HG03558 (cell line): ENCODE data around the gene TRIM71.

Experiments
- ATAC-seq: cut with Tn5 transposase; IDR thresholded peaks from one replicate; pipeline ENCODE4 v1.9.1; 2021; ENCODE audit warnings: moderate number of reproducible peaks; ENCODE audit not compliant: unreplicated experiment; ENCODE audit errors: extremely low read depth

TRIM71 gene

DNA sequence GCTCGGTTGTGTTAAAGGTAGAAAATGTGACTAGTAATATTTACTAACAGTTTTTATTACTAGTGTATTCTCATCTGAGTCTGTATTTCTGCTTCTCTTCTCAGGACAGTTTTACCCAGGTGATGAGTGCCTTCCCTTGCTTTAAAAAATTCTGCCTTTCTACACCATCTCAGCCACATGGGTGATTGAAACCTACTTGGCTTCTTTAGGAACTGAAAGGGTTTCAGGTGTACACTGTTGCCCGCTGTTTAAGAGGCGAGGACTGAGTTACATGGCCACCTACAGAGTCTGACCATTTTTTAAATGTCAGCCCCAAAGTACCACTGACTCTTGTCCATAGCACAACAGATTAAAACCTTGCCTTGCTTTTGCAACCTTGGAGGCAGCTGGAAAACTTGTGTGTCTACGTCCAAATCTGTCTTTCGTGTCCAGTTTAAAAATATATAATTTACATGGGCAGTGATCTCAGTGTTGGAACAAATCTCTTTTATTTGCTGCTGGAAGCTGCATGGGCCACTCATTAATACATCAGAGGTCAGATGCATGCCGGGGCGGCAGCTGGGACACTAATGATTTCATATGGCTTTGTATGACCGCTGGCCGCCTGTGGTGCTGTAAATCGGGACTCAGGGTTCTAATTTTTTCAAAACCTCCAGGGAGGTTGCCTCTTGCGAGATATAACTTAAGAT, 44.6 kb downstream of the TRIM71 start:
- no peak for ATAC-seq

DNA sequence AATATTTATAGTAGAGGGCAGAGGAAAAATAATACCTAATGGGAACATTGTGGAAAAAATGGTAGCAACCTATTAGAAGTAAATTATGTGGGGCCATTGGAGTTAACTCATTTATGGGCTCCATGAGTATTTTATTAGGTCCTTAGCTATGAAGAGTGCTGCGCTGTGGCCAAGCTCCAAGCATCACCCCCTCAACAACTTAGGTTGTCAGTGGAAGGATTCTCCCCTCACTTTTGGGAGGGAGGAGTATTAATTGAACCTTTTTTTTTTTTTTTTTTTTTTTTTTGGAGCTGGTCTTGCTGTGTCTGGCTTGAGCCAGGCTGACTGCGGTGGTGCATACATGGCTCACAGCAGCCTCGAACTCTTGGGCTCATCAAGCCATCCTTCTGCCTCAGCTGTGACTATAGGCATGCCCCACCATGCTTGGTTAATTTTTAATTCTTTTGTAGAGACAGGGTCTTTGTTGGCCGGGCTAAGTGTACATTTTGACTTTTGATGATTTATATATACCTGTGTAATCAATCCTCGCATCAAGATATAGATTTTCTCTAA, 45.2 kb downstream of the TRIM71 start:
- no peak for ATAC-seq

DNA sequence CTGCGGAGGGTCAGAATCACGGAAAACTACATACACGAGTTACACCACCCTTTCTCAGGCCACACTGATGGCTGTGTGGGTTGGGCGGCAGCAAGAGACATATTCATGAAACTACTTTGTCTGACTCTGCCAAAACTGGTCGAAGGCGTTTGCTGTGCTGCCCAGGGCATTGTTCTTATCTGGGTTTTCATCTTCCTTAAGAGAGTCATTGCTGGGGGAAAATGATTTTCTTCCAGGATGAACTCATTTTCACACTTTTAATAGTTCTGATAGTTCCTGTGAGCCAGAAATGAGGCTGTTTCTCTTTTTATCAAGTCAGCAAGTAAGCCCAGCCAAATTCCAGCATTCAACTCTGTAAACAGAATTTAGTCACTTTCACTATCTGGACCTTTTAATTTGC, 47.6 kb downstream of the TRIM71 start:
- ATAC-seq, result no peak

DNA sequence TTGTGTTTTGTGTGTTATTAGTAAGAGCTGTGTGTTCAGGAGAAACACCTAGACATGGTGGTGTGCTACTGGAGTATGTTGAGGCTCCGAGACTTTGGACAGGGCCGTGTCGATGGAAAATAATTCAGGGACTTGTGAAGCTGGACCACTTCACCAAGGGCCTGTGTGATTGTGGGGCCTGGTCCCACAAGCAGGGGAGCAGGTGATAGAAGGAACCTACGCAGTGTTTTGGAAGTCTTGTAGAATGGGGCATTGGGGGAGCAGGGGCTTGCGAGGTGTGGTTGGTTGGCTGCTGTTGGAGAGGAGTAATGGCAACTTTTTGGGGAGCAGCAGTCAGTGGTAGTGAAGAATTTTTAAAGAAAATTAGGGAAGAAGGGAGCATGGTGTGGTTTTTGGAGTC, 48.7 kb downstream of the TRIM71 start:
- no peak for ATAC-seq

DNA sequence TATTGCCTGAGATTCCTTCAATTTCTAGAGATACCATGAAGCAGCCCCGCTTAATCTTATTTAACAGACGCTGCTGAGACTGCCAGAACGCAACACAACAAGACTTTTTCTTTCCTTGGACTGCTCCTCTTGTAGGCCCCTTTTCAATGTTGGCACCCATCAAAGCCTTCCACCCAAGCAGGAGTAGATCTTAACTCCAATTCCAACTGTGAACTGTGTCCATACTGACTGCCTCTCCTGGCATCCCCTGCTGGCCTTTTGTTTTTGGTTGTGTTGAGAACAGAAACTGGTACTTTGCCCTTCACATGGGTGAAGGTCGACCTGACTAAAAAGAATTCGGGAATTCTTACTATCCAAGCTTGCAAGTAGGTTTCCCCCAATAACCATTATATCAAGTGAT, 50.2 kb downstream of the TRIM71 start:
- ATAC-seq, result no peak

- no peak for ATAC-seq
Measured at GRCh38 chr3:32868719-32869512, 51.1 kb downstream of the TRIM71 start.

DNA sequence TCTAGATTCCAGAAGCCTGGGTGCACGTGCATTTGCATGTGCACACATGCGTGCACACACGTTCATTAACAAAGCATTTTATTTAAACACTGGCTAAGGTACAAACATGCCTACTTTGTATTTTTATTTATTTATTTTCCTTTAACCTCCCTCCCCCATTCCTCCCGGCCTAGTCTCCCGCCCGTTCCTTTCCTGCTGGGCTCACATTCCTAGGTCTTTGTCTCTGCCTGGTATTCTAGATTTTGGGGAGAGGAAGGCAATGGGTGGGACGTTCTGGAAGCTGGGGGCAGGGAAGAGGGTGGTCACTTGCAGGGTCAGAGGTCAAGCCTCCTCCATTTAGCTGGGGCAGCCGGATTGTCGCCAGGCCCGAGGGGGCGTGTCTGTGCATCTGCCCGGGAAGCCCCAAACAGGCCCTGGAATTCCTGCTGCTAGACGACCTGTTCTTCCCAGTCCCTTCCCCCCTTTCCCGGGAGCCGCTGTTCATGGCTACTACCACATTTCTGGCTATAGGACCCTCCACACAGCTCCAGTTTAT, 51.8 kb downstream of the TRIM71 start:
- ATAC-seq, result no peak

GRCh38 chr3:32870373-32871095, 52.7 kb downstream of the TRIM71 start:
- no peak for ATAC-seq

GRCh38 chr3:32871273-32871672, 53.5 kb downstream of the TRIM71 start:
- no peak for ATAC-seq

GRCh38 chr3:32872487-32873382, 54.9 kb downstream of the TRIM71 start:
- ATAC-seq, result no peak

GRCh38 chr3:32873531-32874130, 55.8 kb downstream of the TRIM71 start:
- no peak for ATAC-seq

DNA sequence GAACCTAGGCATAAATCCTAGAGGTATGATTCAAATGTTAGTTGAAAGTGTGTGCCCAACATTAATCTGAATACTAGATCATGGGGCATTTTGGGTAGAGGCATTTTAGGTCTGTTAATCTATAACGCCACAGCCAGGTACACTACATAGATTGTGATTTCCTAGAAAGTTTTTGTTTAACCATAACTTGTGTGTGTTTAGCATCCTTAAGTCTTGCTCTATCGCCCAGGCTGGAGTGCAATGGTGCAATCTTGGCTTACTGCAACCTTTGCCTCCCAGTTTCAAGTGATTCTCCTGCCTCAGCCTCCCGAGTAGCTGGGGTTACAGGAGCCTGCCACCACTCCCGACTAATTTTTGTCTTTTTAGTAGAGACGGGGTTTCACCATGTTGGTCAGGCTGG, 59.1 kb downstream of the TRIM71 start:
- ATAC-seq, result no peak

DNA sequence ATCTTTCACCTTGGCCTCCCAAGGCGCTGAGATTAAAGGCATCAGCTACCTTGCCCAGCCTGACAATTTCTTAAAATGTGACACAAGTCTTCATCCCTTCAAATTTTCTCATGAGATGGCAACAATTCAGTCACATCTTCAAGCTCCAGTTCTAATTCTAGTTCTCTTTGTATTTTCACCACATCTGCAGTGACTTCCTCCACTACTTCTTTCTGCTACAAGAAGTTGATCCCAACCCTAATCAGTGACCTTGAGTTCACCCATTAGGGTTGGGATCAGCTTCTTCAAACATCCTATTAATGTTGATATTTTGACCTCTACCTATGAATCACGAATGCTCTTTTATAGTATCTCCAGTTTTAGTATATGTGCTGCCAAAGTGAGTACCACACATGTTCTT, 59.8 kb downstream of the TRIM71 start:
- no peak for ATAC-seq

- ATAC-seq, result no peak
Measured at GRCh38 chr3:32880225-32880624, 62.4 kb downstream of the TRIM71 start.

DNA sequence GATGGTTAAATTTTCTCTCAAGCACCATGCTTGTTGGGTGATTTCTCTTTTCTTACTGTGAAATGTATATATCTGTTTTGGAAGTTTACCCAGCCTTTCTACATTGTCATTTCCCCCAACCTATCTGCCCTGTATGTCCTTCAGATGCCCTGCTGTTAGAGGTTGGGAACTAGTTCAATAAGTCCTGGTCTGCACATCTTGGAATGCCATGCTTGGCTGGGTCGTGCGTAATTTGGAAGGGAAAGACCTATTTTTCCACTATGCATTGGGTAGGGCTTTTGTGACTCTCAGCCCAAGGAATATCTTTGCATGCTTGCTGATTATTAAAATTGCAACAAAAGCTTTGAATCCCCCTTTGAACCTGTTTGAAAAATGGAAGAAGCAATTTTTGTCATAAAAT, 63.8 kb downstream of the TRIM71 start:
- no peak for ATAC-seq

DNA sequence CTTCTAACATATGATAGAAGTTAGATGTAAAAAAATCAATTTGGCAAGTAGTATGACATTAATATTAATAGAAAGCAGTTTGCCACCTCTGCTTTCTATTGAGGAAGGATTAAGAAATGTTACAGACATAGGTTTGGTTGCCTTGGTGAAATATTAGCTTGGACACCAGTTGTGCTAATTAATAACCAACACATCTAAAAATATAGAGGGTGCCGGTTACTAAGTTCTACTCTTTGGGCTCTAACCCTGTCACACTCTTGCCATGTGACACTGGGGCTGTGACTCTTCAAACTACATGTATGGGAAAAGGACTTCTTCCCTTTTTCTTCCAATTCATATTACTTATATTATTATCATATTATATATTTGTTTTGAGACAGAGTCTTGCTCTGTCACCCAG, 64.4 kb downstream of the TRIM71 start:
- no peak for ATAC-seq

DNA sequence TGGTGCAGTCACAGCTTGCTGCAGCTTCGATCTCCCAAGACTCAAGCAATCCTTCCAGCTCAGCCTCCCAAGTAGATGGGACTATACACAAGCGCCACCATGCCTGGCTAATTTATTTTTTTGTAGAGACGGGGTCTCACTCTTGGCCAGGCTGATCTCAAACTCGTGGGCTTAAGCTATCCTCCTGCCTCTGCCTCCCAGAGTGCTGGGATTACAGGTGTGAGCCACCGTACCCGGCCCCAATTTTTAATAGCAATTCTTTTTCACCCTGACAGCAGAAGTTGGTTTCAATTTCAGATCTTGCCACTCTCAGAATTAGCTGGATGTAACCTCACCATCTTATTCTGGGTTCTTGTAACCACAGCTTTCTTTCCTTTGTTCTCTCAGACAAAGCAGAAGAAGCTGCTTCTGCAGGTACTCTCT, 64.8 kb downstream of the TRIM71 start:
- peak; percentile 79 for ATAC-seq

DNA sequence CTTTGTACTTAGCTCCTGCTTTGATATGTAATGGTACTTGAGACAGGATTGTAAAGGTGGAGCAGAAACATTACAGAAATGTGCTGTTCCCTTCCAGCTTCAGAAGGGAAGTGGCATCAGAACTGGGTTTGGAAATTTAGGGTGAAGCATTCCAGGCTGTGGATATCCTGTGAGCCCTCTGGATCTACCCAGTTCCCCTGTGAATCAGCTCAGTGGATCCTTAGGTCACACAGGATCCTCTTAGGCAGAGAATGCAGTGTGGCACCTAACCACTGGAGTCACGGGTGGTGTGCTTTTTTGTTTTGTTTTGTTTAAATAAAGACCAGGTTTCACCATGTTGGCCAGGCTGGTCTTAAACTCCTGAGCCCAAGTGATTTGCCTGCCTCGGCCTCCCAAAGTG, 66.0 kb downstream of the TRIM71 start:
- no peak for ATAC-seq

- ATAC-seq, result no peak
Measured at GRCh38 chr3:32884591-32884990, 66.8 kb downstream of the TRIM71 start.
